ENCODE results near the gene RBP4.
A peak's percentile ranks its signal among the peaks of the same experiment; 100 is the strongest.

Gene RBP4

GRCh38 chr10:93601774-93602162, 733 bp upstream of the RBP4 start:
- ATAC-seq (ENCODE audit: low read depth) (no peak), DNase-seq (ENCODE audit: low spot score) (no peak)
- H3K4me1 ChIP-seq (ENCODE audit: insufficient read depth, poor library complexity, severe bottlenecking): no peaks in the 10 kb centered on the region
- peaks cover 21% of the 10 kb centered on the region for H3K27me3 ChIP-seq (ENCODE audit: insufficient read depth, poor library complexity, severe bottlenecking)
- peak overlapping the region; percentile 23 for H3K4me3 ChIP-seq (ENCODE audit: severe bottlenecking)
- TF ChIP-seq CTCF (IDR thresholded peaks at IDR 0.05; ENCODE audit: poor library complexity, severe bottlenecking): no peak
- no peaks in the 10 kb centered on the region for H3K9me3 ChIP-seq (ENCODE audit: severe bottlenecking)
- H3K27ac ChIP-seq (ENCODE audit: poor library complexity, severe bottlenecking): no peak overlapping the region
- H3K36me3 ChIP-seq (ENCODE audit: low read depth): no peaks in the 10 kb centered on the region

GRCh38 chr10:93600446-93601145, 439 bp downstream of the RBP4 start:
- no peak for TF ChIP-seq CTCF (IDR thresholded peaks at IDR 0.05; ENCODE audit: poor library complexity, severe bottlenecking)
- Histone ChIP-seq H3K4me3 (ENCODE audit: severe bottlenecking) (peak overlapping the region; percentile 23), H3K36me3 (ENCODE audit: low read depth) (no peaks in the 10 kb centered on the region), H3K4me1 (ENCODE audit: insufficient read depth, poor library complexity, severe bottlenecking) (no peaks in the 10 kb centered on the region), H3K27me3 (ENCODE audit: insufficient read depth, poor library complexity, severe bottlenecking) (peaks cover 21% of the 10 kb centered on the region), H3K9me3 (ENCODE audit: severe bottlenecking) (no peaks in the 10 kb centered on the region), H3K27ac (ENCODE audit: poor library complexity, severe bottlenecking) (no peak overlapping the region)
- no peak for DNase-seq (ENCODE audit: low spot score)
- peak; percentile 57 for ATAC-seq (ENCODE audit: low read depth)

- ATAC-seq (ENCODE audit: low read depth) (no peak), DNase-seq (ENCODE audit: low spot score) (no peak)
- Histone ChIP-seq H3K4me3 (ENCODE audit: severe bottlenecking) (no peak overlapping the region), H3K27ac (ENCODE audit: poor library complexity, severe bottlenecking) (no peak overlapping the region), H3K9me3 (ENCODE audit: severe bottlenecking) (no peaks in the 10 kb centered on the region), H3K4me1 (ENCODE audit: insufficient read depth, poor library complexity, severe bottlenecking) (no peaks in the 10 kb centered on the region), H3K27me3 (ENCODE audit: insufficient read depth, poor library complexity, severe bottlenecking) (peaks cover 21% of the 10 kb centered on the region), H3K36me3 (ENCODE audit: low read depth) (no peaks in the 10 kb centered on the region)
- TF ChIP-seq CTCF (IDR thresholded peaks at IDR 0.05; ENCODE audit: poor library complexity, severe bottlenecking): no peak
Observed at GRCh38 chr10:93599778-93600177, 1.3 kb downstream of the RBP4 start.

GRCh38 chr10:93599335-93599734, 1.7 kb downstream of the RBP4 start:
- Histone ChIP-seq H3K4me3 (ENCODE audit: severe bottlenecking) (no peak overlapping the region), H3K27me3 (ENCODE audit: insufficient read depth, poor library complexity, severe bottlenecking) (peaks cover 21% of the 10 kb centered on the region), H3K36me3 (ENCODE audit: low read depth) (no peaks in the 10 kb centered on the region), H3K27ac (ENCODE audit: poor library complexity, severe bottlenecking) (no peak overlapping the region), H3K4me1 (ENCODE audit: insufficient read depth, poor library complexity, severe bottlenecking) (no peaks in the 10 kb centered on the region), H3K9me3 (ENCODE audit: severe bottlenecking) (no peaks in the 10 kb centered on the region)
- no peak for DNase-seq (ENCODE audit: low spot score)
- no peak for TF ChIP-seq CTCF (IDR thresholded peaks at IDR 0.05; ENCODE audit: poor library complexity, severe bottlenecking)
- ATAC-seq (ENCODE audit: low read depth): no peak

- no peaks in the 10 kb centered on the region for H3K36me3 ChIP-seq (ENCODE audit: low read depth)
- DNase-seq (ENCODE audit: low spot score) (no peak), ATAC-seq (ENCODE audit: low read depth) (0 out of 3 replicates have a peak, but pooled peaks have one; percentile 24)
Observed at GRCh38 chr10:93598157-93598556, 2.9 kb downstream of the RBP4 start.

More at GRCh38 chr10:93598157-93598556, 2.9 kb downstream of the RBP4 start:
- H3K4me3 ChIP-seq (ENCODE audit: severe bottlenecking): no peak overlapping the region
- no peaks in the 10 kb centered on the region for H3K9me3 ChIP-seq (ENCODE audit: severe bottlenecking)
- TF ChIP-seq CTCF (IDR thresholded peaks at IDR 0.05; ENCODE audit: poor library complexity, severe bottlenecking): no peak
- H3K27me3 ChIP-seq (ENCODE audit: insufficient read depth, poor library complexity, severe bottlenecking): peaks cover 21% of the 10 kb centered on the region
- no peaks in the 10 kb centered on the region for H3K4me1 ChIP-seq (ENCODE audit: insufficient read depth, poor library complexity, severe bottlenecking)
- no peak overlapping the region for H3K27ac ChIP-seq (ENCODE audit: poor library complexity, severe bottlenecking)

Data from RWPE2 (cell line).